ENCODE measurements around the gene SNX10. TPM values are rescaled to one million over a fixed set of nuclear protein-coding genes. Genes with fewer than 3 reads are reported as not detected.

The SNX10 gene
- polyA plus RNA-seq, 3 donors, result 68.0 to 250 (median 219) TPM

DNA sequence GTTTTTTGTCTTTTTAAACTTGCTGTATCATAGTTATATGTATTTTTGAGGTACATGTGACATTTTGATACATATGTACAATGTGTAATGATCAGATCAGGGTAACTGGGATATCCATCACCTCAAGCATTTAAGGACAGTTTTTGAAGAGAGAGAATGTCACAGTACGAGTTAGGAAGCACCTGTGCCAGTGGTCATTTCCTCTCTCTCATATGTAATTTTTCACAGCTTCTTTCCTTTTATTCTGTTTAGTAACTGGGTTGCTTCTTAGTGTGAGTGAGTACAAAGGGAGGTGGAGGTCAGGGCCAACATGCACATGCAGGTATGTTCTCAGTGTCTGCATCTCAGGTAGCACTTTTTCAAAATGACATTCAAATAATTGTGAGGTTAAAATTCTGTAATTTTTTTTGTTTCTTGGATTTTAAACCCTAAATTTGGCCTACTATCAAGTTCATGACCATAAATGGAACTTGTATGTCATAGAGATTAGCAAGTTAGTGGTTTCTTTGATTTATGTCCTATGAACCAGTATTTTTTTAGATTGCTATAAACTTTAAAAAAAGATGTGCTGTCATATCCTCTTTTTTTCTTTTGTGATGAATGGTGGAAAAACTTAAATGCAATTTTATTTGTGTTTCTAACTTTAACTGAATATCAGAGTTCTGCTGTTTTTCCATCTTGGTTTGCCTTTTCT is 42.7 kb downstream of the SNX10 start:
- Histone ChIP-seq H2AFZ (ENCODE audit: insufficient read depth, low read depth, low read length, poor library complexity, severe bottlenecking) (no peak overlapping the region), H3K27ac (ENCODE audit: low read depth in 1 of 2, low read length in 2 of 2) (peak overlapping the region in 1 of 2 donors; percentile 73), H3K79me2 (ENCODE audit: insufficient read depth, low read length) (peaks cover 95% of the 10 kb centered on the region), H3K4me3 (replicated peaks in 1 of 3; ENCODE audit: low read depth in 2 of 3, low read length in 3 of 3) (no peak overlapping the region), H3K9ac (ENCODE audit: insufficient read depth, low read length, poor library complexity, severe bottlenecking) (no peak overlapping the region), H3K9me3 (replicated peaks in 1 of 2; ENCODE audit: control insufficient read depth in 1 of 2, insufficient read depth in 1 of 2, low read length in 2 of 2) (no peaks in the 10 kb centered on the region), H3K36me3 (replicated peaks in 1 of 2; ENCODE audit: control insufficient read depth in 1 of 2, insufficient read depth in 2 of 2, low read length in 2 of 2) (no peaks in the 10 kb centered on the region), H3K4me2 (replicated peaks; ENCODE audit: extremely low read depth, low read length, poor library complexity, severe bottlenecking) (no peak overlapping the region), H3K27me3 (ENCODE audit: control insufficient read depth in 2 of 2, insufficient read depth in 2 of 2, low read length in 2 of 2) (no peaks in the 10 kb centered on the region), H4K20me1 (ENCODE audit: insufficient read depth, low read length) (peaks cover 8% of the 10 kb centered on the region), H3K4me1 (ENCODE audit: control insufficient read depth in 1 of 2, insufficient read depth in 2 of 2, low read length in 2 of 2) (peaks cover 81 to 93% of the 10 kb centered on the region in 2 donors)
- TF ChIP-seq, protein P1, sequence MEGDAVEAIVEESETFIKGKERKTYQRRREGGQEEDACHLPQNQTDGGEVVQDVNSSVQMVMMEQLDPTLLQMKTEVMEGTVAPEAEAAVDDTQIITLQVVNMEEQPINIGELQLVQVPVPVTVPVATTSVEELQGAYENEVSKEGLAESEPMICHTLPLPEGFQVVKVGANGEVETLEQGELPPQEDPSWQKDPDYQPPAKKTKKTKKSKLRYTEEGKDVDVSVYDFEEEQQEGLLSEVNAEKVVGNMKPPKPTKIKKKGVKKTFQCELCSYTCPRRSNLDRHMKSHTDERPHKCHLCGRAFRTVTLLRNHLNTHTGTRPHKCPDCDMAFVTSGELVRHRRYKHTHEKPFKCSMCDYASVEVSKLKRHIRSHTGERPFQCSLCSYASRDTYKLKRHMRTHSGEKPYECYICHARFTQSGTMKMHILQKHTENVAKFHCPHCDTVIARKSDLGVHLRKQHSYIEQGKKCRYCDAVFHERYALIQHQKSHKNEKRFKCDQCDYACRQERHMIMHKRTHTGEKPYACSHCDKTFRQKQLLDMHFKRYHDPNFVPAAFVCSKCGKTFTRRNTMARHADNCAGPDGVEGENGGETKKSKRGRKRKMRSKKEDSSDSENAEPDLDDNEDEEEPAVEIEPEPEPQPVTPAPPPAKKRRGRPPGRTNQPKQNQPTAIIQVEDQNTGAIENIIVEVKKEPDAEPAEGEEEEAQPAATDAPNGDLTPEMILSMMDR (IDR thresholded peaks at IDR 0.05), result no peak
- peak overlapping the region in 4 of 7 donors; percentile 76 to 92 (median 82) for H3K27ac Mint-ChIP-seq
- no CpG with 5 or more reads among the region's 1 CpG for WGBS (ENCODE audit: insufficient coverage)
- intact Hi-C loops (cut with micrococcal nuclease), result loop anchor here in 1 of 2 donors (10.0 kb wide), 1 partner anchor 50 kb away; no protein-coding TSS in a partner anchor
- no peak for DNase-seq
- peak overlapping the region in 1 of 2 donors; percentile 28 for H3K4me3 Mint-ChIP-seq
- H3K36me3 Mint-ChIP-seq, result peaks cover 35 to 36% of the 10 kb centered on the region in 2 donors
- peaks cover 0 to 3% (median 0%) of the 10 kb centered on the region in 7 donors for H3K9me3 Mint-ChIP-seq
- peaks cover 89% of the 10 kb centered on the region for H3K4me1 Mint-ChIP-seq
- H3K27me3 Mint-ChIP-seq (ENCODE audit: low read depth in 3 of 3), result no peaks in the 10 kb centered on the region

DNA sequence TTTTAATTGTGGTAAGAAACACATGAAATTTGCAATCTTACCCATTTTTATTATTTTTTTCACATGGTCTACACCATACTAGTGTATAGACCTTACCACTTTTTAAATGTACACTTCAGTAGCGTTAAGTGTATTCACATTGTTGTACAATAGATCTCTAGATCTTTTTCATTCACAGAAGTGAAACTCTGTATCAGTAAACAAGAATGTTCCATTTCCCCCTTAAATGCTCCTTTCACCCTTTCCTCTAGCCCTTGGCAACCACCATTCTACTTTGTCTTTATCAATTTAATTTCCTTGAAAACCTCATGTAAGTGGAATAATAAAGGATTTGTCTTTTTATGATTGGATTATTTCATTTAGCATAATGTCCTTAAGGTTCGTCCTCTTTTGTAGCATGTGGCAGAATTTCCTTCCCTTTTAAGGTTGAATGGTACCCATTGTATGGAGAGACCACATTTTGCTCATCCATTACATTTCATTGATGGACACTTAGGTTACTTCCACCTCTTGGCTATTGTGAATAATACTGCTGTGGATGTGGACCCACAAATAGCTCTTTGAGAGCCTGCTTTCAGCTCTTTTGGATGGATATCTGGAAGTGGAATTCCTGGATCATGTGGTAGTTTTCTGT is 45.7 kb downstream of the SNX10 start:
- Mint-ChIP-seq H3K9me3 (no peaks in the 10 kb centered on the region), H3K4me1 (peaks cover 67% of the 10 kb centered on the region), H3K27ac (peak overlapping the region in 5 of 7 donors; percentile 4 to 84 (median 44)), H3K27me3 (ENCODE audit: low read depth in 3 of 3) (peaks cover 0 to 1% (median 0%) of the 10 kb centered on the region in 3 donors), H3K4me3 (peak overlapping the region in 1 of 2 donors; percentile 56), H3K36me3 (peaks cover 23 to 35% of the 10 kb centered on the region in 2 donors)
- Histone ChIP-seq H3K36me3 (replicated peaks in 1 of 2; ENCODE audit: control insufficient read depth in 1 of 2, insufficient read depth in 2 of 2, low read length in 2 of 2) (peaks cover 2 to 10% of the 10 kb centered on the region in 2 donors), H3K79me2 (ENCODE audit: insufficient read depth, low read length) (peaks cover 96% of the 10 kb centered on the region), H3K27ac (ENCODE audit: low read depth in 1 of 2, low read length in 2 of 2) (peak overlapping the region in 1 of 2 donors; percentile 64), H3K4me1 (ENCODE audit: control insufficient read depth in 1 of 2, insufficient read depth in 2 of 2, low read length in 2 of 2) (peaks cover 54 to 62% of the 10 kb centered on the region in 2 donors), H3K4me2 (replicated peaks; ENCODE audit: extremely low read depth, low read length, poor library complexity, severe bottlenecking) (peak overlapping the region; percentile 33), H2AFZ (ENCODE audit: insufficient read depth, low read depth, low read length, poor library complexity, severe bottlenecking) (no peak overlapping the region), H3K27me3 (ENCODE audit: control insufficient read depth in 2 of 2, insufficient read depth in 2 of 2, low read length in 2 of 2) (no peaks in the 10 kb centered on the region), H3K9me3 (replicated peaks in 1 of 2; ENCODE audit: control insufficient read depth in 1 of 2, insufficient read depth in 1 of 2, low read length in 2 of 2) (no peaks in the 10 kb centered on the region), H4K20me1 (ENCODE audit: insufficient read depth, low read length) (peaks cover 30% of the 10 kb centered on the region), H3K4me3 (replicated peaks in 1 of 3; ENCODE audit: low read depth in 2 of 3, low read length in 3 of 3) (peak overlapping the region in 1 of 3 experiments; percentile 33), H3K9ac (ENCODE audit: insufficient read depth, low read length, poor library complexity, severe bottlenecking) (no peak overlapping the region)
- WGBS (ENCODE audit: insufficient coverage), result no CpG with 5 or more reads among the region's 2 CpGs
- intact Hi-C loops (cut with micrococcal nuclease), result loop anchor here (5.0 to 10.0 kb wide), 2 partner anchors 45 to 53 kb away; partner anchors contain the start of gene SNX10 (in 1 of the 2)
- TF ChIP-seq, protein P1 (IDR thresholded peaks at IDR 0.05), result no peak
- DNase-seq, result no peak
